C4-2B (cell line): Measurements from ENCODE around the gene MYL7.

Experiments
- ZFX ChIP-seq: fragments of 450-650 bp; IDR thresholded peaks from 2 replicates; pipeline ENCODE4 v1.6.1; 2017
- TF ChIP-seq, protein P1 (sequence below): fragments of 450-650 bp; conservative IDR thresholded peaks from 2 replicates; pipeline ENCODE4 v1.5.1; 2017; ENCODE audit warnings: mild to moderate bottlenecking

DNA sequence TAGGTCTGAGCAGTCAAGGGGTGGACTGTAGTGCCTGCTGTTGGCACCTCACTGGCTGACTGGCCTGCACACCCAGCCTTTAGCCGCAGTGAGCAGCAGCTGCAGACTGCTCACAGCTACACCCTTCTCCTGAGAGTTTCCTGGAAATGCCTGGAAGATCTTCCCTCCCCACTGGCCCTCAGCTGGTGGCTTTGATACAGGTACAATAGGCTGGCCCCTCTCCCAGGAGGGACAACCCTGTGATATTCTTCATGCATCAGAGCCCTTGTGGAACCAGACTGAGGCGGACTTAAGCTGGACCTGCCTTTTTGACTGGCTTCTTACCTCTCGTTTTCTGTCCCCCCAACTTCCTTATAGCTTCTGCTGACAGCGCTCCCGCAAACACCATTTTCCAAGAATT, 41.7 kb upstream of the MYL7 start:
- TF ChIP-seq, protein P1, sequence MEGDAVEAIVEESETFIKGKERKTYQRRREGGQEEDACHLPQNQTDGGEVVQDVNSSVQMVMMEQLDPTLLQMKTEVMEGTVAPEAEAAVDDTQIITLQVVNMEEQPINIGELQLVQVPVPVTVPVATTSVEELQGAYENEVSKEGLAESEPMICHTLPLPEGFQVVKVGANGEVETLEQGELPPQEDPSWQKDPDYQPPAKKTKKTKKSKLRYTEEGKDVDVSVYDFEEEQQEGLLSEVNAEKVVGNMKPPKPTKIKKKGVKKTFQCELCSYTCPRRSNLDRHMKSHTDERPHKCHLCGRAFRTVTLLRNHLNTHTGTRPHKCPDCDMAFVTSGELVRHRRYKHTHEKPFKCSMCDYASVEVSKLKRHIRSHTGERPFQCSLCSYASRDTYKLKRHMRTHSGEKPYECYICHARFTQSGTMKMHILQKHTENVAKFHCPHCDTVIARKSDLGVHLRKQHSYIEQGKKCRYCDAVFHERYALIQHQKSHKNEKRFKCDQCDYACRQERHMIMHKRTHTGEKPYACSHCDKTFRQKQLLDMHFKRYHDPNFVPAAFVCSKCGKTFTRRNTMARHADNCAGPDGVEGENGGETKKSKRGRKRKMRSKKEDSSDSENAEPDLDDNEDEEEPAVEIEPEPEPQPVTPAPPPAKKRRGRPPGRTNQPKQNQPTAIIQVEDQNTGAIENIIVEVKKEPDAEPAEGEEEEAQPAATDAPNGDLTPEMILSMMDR = no peak
- TF ChIP-seq ZFX = no peak
